ENCODE measurements around the gene DUOXA1.
"Not testable (repeated sequence)": the region's sequence is repeated elsewhere in the genome, so short reads cannot be mapped to it uniquely, and the experiment has no call there.

DUOXA1 gene

GRCh38 chr15:45150997-45151396 lies 21.3 kb upstream of the DUOXA1 start:
- no peak for DNase-seq

- no peak for DNase-seq
Observed at GRCh38 chr15:45150481-45150880, 20.8 kb upstream of the DUOXA1 start.

- DNase-seq = no peak
Observed at GRCh38 chr15:45149060-45149459, 19.4 kb upstream of the DUOXA1 start.

- no peak for DNase-seq
Observed at GRCh38 chr15:45148076-45149059, 18.7 kb upstream of the DUOXA1 start.

GRCh38 chr15:45147606-45148005 lies 17.9 kb upstream of the DUOXA1 start:
- DNase-seq = no peak

GRCh38 chr15:45146405-45146804 lies 16.7 kb upstream of the DUOXA1 start:
- DNase-seq = no peak

- DNase-seq = no peak
Observed at GRCh38 chr15:45144775-45145174, 15.1 kb upstream of the DUOXA1 start.

- no peak for DNase-seq
Observed at GRCh38 chr15:45143946-45144345, 14.3 kb upstream of the DUOXA1 start.

- no peak for DNase-seq
Observed at GRCh38 chr15:45143056-45143455, 13.4 kb upstream of the DUOXA1 start.

- DNase-seq = no peak
Observed at GRCh38 chr15:45141386-45141785, 11.7 kb upstream of the DUOXA1 start.

GRCh38 chr15:45140557-45141250 lies 11.0 kb upstream of the DUOXA1 start:
- no peak for DNase-seq

GRCh38 chr15:45139770-45140169 lies 10.1 kb upstream of the DUOXA1 start:
- no peak for DNase-seq

GRCh38 chr15:45138814-45139765 lies 9.4 kb upstream of the DUOXA1 start:
- DNase-seq = no peak

- DNase-seq = no peak
Observed at GRCh38 chr15:45137703-45138102, 8.0 kb upstream of the DUOXA1 start.

- no peak for DNase-seq
Observed at GRCh38 chr15:45136378-45136764, 6.7 kb upstream of the DUOXA1 start.

- not testable (repeated sequence) for DNase-seq
Observed at GRCh38 chr15:45135705-45136377, 6.2 kb upstream of the DUOXA1 start.

- no peak for DNase-seq
Observed at GRCh38 chr15:45134682-45135604, 5.3 kb upstream of the DUOXA1 start.

GRCh38 chr15:45134046-45134445 lies 4.4 kb upstream of the DUOXA1 start:
- DNase-seq = no peak

- no peak for DNase-seq
Observed at GRCh38 chr15:45133561-45133920, 3.9 kb upstream of the DUOXA1 start.

- DNase-seq = no peak
Observed at GRCh38 chr15:45132844-45133560, 3.3 kb upstream of the DUOXA1 start.

- DNase-seq = no peak
Observed at GRCh38 chr15:45131510-45131909, 1.8 kb upstream of the DUOXA1 start.

All from NCI-H187 treated with DMSO at 0.1 percent for 48 hours (cell line).